HepG2 (cell line): ENCODE data around the gene COL4A2. TPM values are rescaled to one million over a fixed set of nuclear protein-coding genes. Genes with fewer than 3 reads are reported as not detected.

Experiments
- FOXM1 ChIP-seq: sonication (generic); formaldehyde crosslinking; IDR thresholded peaks from 2 replicates; pipeline ENCODE4 v1.5.0; 2020; ENCODE audit warnings: missing genetic modification reagents
- FOXP1 ChIP-seq, 2 experiments: fragments of 450-650 bp in 1 of 2; IDR thresholded peaks; 2 replicates each; pipeline ENCODE4 v1.6.1; 2017 to 2018; ENCODE audit warnings: antibody characterized with exemption in 1 of 2
- ISL2 ChIP-seq: sonication (generic); formaldehyde crosslinking; IDR thresholded peaks from 2 replicates; pipeline ENCODE4 v1.5.0; 2020; ENCODE audit warnings: missing genetic modification reagents
- KDM1A ChIP-seq: IDR thresholded peaks from 2 replicates; pipeline ENCODE4 v1.6.1; 2016; ENCODE audit warnings: missing compliant biosample characterization
- MED1 ChIP-seq: sonication (generic); formaldehyde crosslinking; IDR thresholded peaks from 2 replicates; pipeline ENCODE4 v1.4.0; 2020; ENCODE audit warnings: missing genetic modification reagents
- MIER3 ChIP-seq: IDR thresholded peaks from 2 replicates; pipeline ENCODE4 v1.6.1; 2016; ENCODE audit warnings: missing compliant biosample characterization, borderline replicate concordance
- RCOR2 ChIP-seq: IDR thresholded peaks from 2 replicates; pipeline ENCODE4 v1.6.1; 2016; ENCODE audit warnings: missing biosample characterization, missing genetic modification reagents
- SIX1 ChIP-seq: sonication (generic); formaldehyde crosslinking; IDR thresholded peaks from 2 replicates; pipeline ENCODE4 v1.4.0; 2020; ENCODE audit warnings: missing genetic modification reagents, borderline replicate concordance
- TBX2 ChIP-seq: sonication (generic); formaldehyde crosslinking; IDR thresholded peaks from 2 replicates; pipeline ENCODE4 v1.5.0; 2020; ENCODE audit warnings: missing genetic modification reagents, mild to moderate bottlenecking, borderline replicate concordance
- TCF7 ChIP-seq: sonication (generic); IDR thresholded peaks from 2 replicates; pipeline ENCODE4 v1.6.1; 2016; ENCODE audit warnings: antibody characterized with exemption, low read depth
- ZNF280D ChIP-seq: sonication (generic); formaldehyde crosslinking; IDR thresholded peaks from 2 replicates; pipeline ENCODE4 v1.5.1; 2020; ENCODE audit warnings: mild to moderate bottlenecking, missing genetic modification reagents
- ZNF335 ChIP-seq: sonication (generic); formaldehyde crosslinking; IDR thresholded peaks from 2 replicates; pipeline ENCODE4 v1.4.0; 2020; ENCODE audit warnings: missing genetic modification reagents
- ZNF569 ChIP-seq: sonication (generic); formaldehyde crosslinking; IDR thresholded peaks from 2 replicates; pipeline ENCODE4 v1.5.0; 2020; ENCODE audit warnings: mild to moderate bottlenecking, missing genetic modification reagents, moderate library complexity, borderline replicate concordance
- ZNF883 ChIP-seq: sonication (generic); formaldehyde crosslinking; IDR thresholded peaks from 2 replicates; pipeline ENCODE4 v1.5.1; 2020; ENCODE audit warnings: mild to moderate bottlenecking, missing genetic modification reagents; ENCODE audit errors: not compliant biosample characterization
- ZSCAN20 ChIP-seq: sonication (generic); formaldehyde crosslinking; IDR thresholded peaks from 2 replicates; pipeline ENCODE4 v1.4.0; 2020; ENCODE audit warnings: missing genetic modification reagents, mild to moderate bottlenecking, borderline replicate concordance
- polyA plus RNA-seq, 8 experiments: library from polyadenylated mRNA; depleted of rRNA in 3 of 8; stranded (reverse) in 7 of 8; unstranded in 1 of 8; fragments of >200 nt; fragmentation: Illumina TruSeq in 4 of 8; extraction: Trizol in 4 of 8; gene quantifications; 2 replicates each; pipeline versions ENCODE4 v1.2.1 to v1.2.3, GENCODE V29; 2011 to 2016; ENCODE audit warnings: low read depth in 4 of 8, missing spikeins in 1 of 8, mixed read lengths in 1 of 8; ENCODE audit not compliant: insufficient read depth in 1 of 8
- total RNA-seq, 5 experiments: library from RNA; depleted of rRNA; stranded (reverse); fragments of >200 nt; fragmentation: Illumina TruSeq; extraction: Trizol; gene quantifications; 2 replicates each; pipeline ENCODE4 v1.2.3, GENCODE V29; 2016; ENCODE audit warnings: low read depth in 1 of 5
- TF ChIP-seq, protein P1 (sequence below): sonication (generic); formaldehyde crosslinking; IDR thresholded peaks from 2 replicates; pipeline ENCODE4 v1.8.1; 2023; ENCODE audit warnings: mild to moderate bottlenecking, missing genetic modification reagents
- TF ChIP-seq, protein P2 (sequence below), 2 experiments: sonication (generic) in 1 of 2; formaldehyde crosslinking in 1 of 2; IDR thresholded peaks; 2 replicates each; pipeline versions ENCODE4 v1.4.0 to v1.6.1; 2018 to 2020; ENCODE audit warnings: missing genetic modification reagents in 2 of 2, borderline replicate concordance in 1 of 2, low read depth in 1 of 2, mild to moderate bottlenecking in 1 of 2, missing biosample characterization in 1 of 2
- TF ChIP-seq, protein P3 (sequence below): sonication (generic); formaldehyde crosslinking; conservative IDR thresholded peaks from 2 replicates; pipeline ENCODE4 v1.8.1; 2023; ENCODE audit warnings: missing genetic modification reagents

The COL4A2 gene
- total and polyA plus RNA-seq, 2 of the 13 experiments (the other 11 are each of a cell fraction or from before 2014, with no cell fraction given): 0.22 to 1.9 TPM

- TF ChIP-seq ZNF280D (CRISPR knock-in tag) (no peak), ISL2 (CRISPR knock-in tag) (no peak), RCOR2 (CRISPR knock-in tag) (no peak), ZNF335 (CRISPR knock-in tag) (no peak), TCF7 (peak; percentile 89), SIX1 (CRISPR knock-in tag) (no peak), MED1 (CRISPR knock-in tag) (peak; percentile 45; the same call in 1 of the 2 replicates), TBX2 (CRISPR knock-in tag) (peak; percentile 21; the same call in 1 of the 2 replicates), ZNF569 (CRISPR knock-in tag) (no peak), FOXP1 (IDR thresholded peaks at IDR 0.05) (no peak), FOXP1 (CRISPR knock-in tag; IDR thresholded peaks at IDR 0.05) (0 out of 2 replicates have a peak, but pooled peaks have one; percentile 50), FOXM1 (CRISPR knock-in tag) (no peak), ZNF883 (CRISPR knock-in tag) (no peak), MIER3 (CRISPR knock-in tag) (no peak), KDM1A (no peak), ZSCAN20 (CRISPR knock-in tag) (no peak)
- TF ChIP-seq, protein P1, sequence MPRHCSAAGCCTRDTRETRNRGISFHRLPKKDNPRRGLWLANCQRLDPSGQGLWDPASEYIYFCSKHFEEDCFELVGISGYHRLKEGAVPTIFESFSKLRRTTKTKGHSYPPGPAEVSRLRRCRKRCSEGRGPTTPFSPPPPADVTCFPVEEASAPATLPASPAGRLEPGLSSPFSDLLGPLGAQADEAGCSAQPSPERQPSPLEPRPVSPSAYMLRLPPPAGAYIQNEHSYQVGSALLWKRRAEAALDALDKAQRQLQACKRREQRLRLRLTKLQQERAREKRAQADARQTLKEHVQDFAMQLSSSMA: no peak
- TF ChIP-seq, protein P2, sequence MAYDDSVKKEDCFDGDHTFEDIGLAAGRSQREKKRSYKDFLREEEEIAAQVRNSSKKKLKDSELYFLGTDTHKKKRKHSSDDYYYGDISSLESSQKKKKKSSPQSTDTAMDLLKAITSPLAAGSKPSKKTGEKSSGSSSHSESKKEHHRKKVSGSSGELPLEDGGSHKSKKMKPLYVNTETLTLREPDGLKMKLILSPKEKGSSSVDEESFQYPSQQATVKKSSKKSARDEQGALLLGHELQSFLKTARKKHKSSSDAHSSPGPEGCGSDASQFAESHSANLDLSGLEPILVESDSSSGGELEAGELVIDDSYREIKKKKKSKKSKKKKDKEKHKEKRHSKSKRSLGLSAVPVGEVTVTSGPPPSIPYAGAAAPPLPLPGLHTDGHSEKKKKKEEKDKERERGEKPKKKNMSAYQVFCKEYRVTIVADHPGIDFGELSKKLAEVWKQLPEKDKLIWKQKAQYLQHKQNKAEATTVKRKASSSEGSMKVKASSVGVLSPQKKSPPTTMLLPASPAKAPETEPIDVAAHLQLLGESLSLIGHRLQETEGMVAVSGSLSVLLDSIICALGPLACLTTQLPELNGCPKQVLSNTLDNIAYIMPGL (CRISPR knock-in tag; IDR thresholded peaks at IDR 0.05; ENCODE audit: borderline replicate concordance in 1 of 2, low read depth in 1 of 2): no peak
- TF ChIP-seq, protein P3, sequence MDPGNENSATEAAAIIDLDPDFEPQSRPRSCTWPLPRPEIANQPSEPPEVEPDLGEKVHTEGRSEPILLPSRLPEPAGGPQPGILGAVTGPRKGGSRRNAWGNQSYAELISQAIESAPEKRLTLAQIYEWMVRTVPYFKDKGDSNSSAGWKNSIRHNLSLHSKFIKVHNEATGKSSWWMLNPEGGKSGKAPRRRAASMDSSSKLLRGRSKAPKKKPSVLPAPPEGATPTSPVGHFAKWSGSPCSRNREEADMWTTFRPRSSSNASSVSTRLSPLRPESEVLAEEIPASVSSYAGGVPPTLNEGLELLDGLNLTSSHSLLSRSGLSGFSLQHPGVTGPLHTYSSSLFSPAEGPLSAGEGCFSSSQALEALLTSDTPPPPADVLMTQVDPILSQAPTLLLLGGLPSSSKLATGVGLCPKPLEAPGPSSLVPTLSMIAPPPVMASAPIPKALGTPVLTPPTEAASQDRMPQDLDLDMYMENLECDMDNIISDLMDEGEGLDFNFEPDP: no peak
Observed at GRCh38 chr13:110490009-110490770, 183.1 kb downstream of the COL4A2 start (continued).
